T-helper 1 cell treated with Interleukin-12 subunit alpha and Interleukin-12 subunit beta and Interleukin-4 antibody, amounts not matched to agents 30 ng/mL and 1 ng/mL, for 36 hours (primary cell): ENCODE measurements around the gene HEPACAM2. TPM values are rescaled to one million over a fixed set of nuclear protein-coding genes. Genes with fewer than 3 reads are reported as not detected.

ENCODE experiments used
- intact Hi-C: fragments of 100-400 bp; cut with micrococcal nuclease; formaldehyde crosslinking; loops from one replicate; pipeline ENCODE4 v1.15.1; 2024
- total RNA-seq: library from RNA; stranded (reverse); gene quantifications from 2 replicates; pipeline ENCODE4 v1.2.3, GENCODE V29; 2022

Gene HEPACAM2
- total RNA-seq: not detected in 2 replicates

DNA sequence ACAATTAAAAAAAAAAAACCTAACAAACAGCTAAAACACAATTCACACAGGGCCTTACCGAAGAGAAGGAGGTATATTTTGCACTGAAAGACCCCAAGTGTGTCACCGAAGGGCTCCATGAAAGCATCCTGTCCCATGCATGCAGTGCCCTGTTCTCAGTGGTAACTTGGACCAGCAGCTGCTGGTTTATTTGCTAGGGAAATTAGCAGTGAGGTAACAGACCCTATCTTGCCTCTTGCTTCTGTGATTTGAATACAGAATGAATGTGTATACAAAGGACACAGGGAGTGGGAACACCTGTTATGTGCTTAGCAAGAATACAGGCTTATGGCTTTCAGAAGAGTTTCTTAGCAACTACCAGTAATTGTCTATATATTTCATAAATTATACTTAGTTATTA is at the start of gene HEPACAM2:
Gene HEPACAM2, minus strand, starts transcription at position 160 of the 400 bp plus-strand sequence.
- intact Hi-C loops: loop anchor here (5.0 kb wide), 1 partner anchor 49 kb away; no protein-coding TSS in a partner anchor

GRCh38 chr7:93265220-93265619 is 39.0 kb upstream of the HEPACAM2 start:
- intact Hi-C loops: no loop called here

GRCh38 chr7:93262535-93262934 is 36.3 kb upstream of the HEPACAM2 start:
- intact Hi-C loops: no loop called here

DNA sequence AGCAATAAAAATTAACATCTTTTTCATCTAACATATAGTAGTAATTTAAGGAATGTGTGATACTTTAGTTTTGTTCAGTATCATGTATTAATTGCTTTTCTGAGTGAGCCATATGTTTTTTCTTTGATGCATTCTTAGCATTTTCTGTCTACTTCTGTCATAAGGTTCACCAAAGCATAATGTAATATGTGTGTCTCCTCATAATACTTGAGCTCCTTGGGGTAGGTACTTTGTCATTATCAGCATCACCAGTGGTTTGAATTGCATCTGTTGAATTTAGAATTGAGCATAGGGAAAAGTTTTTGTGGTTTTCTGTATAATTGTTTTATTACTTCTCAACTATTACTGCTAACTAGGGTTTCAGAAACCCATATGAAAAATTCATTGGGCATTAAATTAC is 32.4 kb upstream of the HEPACAM2 start:
- intact Hi-C loops: no loop called here

DNA sequence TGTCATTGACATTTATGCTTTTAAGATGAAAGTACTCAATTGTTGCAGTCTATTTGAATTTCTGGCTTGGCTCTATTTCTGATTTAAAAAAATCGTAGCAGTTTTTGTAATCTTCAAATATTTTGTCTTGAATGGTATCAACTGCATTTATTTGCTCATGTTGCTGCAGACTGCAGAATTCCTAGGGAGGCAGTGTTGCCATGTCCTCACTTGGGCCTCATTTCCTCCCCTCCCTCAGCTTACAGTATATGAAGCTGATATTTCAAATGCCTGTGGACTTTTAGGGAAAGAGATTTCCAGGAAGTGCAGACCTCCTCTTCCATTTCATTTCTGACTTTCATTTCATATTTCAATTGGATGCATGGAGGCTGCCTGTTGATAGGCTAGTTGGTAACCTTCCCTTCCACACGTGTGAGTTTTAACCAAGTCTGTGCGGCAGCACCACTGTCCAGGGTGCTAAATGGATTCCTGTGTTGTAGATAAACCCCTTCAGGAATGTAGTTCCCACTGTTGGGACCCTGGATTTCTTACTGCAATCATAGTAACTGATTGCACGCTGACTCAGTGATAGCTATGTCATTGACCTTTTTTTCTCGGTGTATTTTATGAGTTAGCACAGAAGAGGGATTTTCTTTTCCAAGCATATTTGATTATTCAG is 23.4 kb upstream of the HEPACAM2 start:
- intact Hi-C loops: loop anchor here (5.0 to 10.0 kb wide), 2 partner anchors 548 to 655 kb away; partner anchors contain the start of gene GNGT1

GRCh38 chr7:93245525-93246432 is 19.5 kb upstream of the HEPACAM2 start:
- intact Hi-C loops: loop anchor here (1.0 to 10.0 kb wide), 9 partner anchors 13 to 1191 kb away; partner anchors contain the start of genes GNGT1 and VPS50

- intact Hi-C loops: loop anchor here (10.0 kb wide), 1 partner anchor 663 kb away; the partner anchor contains the start of gene GNGT1
Measured at GRCh38 chr7:93242106-93242505, 15.8 kb upstream of the HEPACAM2 start.

DNA sequence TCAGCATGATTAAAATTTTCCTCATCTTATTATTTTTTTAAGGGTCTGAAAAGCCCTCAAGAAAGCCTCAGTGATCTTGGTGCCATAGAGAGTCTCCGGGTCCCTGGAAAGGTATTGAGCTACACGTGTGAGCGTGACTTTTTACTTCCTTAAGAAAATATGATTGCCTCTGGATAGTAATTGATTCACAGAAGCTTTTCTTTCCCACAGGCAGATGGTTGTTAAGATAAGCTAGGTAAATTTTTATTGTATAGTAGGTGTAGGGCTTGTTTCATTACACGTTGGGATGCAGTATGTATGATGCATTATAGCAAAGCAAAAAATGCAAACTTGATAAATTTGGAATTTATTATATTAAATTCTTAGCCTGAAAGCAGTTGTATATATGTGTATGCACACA is 13.6 kb upstream of the HEPACAM2 start:
- intact Hi-C loops: loop anchor here (10.0 kb wide), 1 partner anchor 665 kb away; the partner anchor contains the start of gene GNGT1

DNA sequence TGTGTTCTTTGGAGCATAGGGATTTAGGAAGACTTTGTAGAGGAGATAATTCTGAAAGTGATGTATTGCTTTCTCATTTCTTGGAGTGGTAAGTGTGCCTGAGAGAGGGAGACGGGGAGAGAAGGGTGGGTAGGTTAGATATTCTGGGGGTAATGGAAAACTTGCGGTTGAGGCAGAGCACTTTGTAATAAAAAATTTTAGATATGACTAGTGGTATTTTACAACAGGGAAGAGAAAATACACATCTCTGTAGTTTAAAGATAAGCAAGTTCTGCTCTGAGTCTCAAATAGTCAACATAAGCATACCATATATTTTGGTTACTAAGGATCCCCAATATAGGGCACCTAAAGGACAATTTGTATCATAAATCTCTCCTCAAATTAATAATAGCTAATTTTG is 12.5 kb upstream of the HEPACAM2 start:
- intact Hi-C loops: no loop called here

DNA sequence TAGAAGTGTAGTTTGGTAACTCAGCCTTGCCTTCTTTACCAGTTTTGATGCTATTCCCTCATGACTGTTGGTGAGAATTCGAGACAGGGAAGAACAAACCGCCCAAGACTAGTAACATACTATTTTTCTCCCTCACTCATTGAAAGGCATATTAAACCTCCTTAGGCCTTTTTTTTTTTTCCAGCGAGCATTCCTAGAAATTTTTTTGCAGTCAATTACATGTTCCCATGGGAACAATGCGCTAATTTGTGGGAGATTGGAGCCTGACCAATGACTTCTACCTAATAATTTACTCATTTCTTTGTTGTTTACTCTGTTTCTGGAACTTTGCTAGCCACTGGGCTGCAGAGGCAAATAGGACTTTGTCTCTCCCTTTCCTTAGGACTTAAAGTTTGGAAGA is 11.9 kb upstream of the HEPACAM2 start:
- intact Hi-C loops: no loop called here

- intact Hi-C loops: no loop called here
Measured at GRCh38 chr7:93235541-93235940, 9.3 kb upstream of the HEPACAM2 start.

DNA sequence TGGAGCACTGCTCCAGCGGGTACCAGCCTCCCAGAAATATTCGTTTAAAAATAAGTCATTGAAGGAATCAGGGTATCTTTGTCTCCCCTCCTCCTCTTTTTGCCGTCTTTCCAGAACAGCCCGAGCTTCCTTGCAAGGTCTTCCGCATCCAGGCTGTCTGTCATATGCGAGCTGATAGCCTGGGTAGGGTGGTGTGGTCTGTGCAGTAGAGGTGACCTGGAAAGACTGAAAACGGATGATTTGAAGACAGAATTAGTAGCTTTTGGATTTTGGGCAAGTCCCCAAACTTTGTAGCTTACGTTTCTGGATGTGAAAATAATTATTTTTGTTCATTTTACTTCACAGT is 6.4 kb upstream of the HEPACAM2 start:
- intact Hi-C loops: loop anchor here (1.0 to 5.0 kb wide), 20 partner anchors 13 to 1352 kb away; partner anchors contain the start of genes AKAP9, BET1, CYP51A1 and GATAD1

DNA sequence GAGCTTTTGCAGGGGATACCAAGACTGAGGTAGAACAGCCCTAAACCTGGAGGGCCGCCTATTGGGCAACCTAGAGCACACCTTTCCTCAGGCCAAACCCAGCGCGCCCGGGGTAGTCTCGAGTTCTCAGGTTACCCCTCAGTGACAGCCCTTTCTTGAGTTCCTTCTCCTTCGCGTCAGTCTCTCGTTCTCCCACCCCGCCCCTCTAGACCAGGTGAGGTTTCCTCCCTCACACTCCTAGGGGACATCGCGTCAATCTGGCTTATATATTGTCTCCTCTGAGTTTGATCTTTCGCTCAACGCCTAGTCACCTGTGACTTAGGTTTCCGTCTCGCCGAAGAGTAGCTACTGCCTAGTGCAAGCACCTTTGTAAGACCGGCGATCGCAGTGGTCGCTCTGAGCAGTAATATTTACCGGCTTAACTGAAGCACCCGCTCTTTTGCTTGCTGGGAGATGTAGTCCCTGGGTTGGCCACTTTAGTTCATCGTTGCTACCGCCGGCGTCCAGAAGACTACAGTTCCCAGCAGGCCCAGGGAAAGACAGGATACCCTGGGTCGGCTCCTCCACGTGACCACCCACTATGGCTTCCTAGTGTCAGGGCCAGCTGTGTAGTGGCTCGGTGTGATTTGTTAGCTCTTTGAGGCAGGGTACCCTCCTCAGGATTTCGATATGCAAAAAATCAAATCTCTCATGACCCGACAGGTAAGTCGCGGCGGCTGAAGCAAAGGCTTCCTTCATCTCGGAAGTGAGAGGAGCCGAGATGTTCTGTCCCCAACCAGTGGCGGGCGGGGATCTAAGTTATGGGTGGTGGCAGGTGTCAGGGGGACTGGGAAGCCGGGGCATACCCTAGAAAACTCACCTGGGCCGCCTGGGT is 5.8 kb upstream of the HEPACAM2 start, which contains the start of gene VPS50:
Gene VPS50, plus strand, starts transcription at position 568 of the 874 bp plus-strand sequence. Its CDS starts 102 bp downstream, at position 670.
- intact Hi-C loops: loop anchor here (1.0 to 5.0 kb wide), 21 partner anchors 13 to 1352 kb away; partner anchors contain the start of genes AKAP9, ANKIB1, BET1 and CYP51A1

GRCh38 chr7:93231259-93231658 is 5.0 kb upstream of the HEPACAM2 start:
- intact Hi-C loops: loop anchor here (2.0 to 5.0 kb wide), 2 partner anchors 856 to 986 kb away; partner anchors contain the start of genes ANKIB1 and KRIT1

- intact Hi-C loops: loop anchor here (1.0 to 5.0 kb wide), 8 partner anchors 51 to 700 kb away; partner anchors contain the start of genes PEX1 and RBM48
Measured at GRCh38 chr7:93228302-93228701, 2.0 kb upstream of the HEPACAM2 start.

GRCh38 chr7:93219868-93220267 is 6.4 kb downstream of the HEPACAM2 start:
- intact Hi-C loops: no loop called here

- intact Hi-C loops: no loop called here
Measured at GRCh38 chr7:93218997-93219827, 7.1 kb downstream of the HEPACAM2 start.

- intact Hi-C loops: no loop called here
Measured at GRCh38 chr7:93212881-93213280, 13.4 kb downstream of the HEPACAM2 start.

DNA sequence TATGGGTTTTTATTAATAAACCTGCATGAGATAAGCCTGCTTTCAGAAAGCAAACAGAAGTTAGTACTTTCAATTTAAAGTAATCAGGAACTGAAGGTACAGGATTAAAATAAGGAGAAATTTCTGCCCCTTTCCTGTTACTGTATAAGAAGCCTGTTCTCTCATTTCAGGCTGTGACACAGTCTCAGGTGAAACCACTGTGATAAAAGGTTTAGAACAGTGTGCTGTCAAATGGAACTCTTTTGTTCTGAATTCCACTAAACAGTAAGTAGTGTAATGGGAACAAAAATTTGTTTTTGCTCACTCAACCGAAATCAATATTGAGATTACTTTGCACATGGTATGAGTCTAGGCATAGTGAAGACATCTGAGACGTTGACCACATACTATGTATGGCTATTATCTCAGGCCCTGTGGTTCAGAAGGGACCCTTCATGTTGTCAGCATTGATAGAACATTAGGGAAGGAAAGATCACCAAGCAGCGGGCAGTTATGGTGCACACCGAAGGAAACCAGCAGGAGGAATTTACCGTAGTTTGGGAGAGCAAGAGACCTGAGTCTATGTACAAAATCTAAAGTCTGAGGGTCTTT is 14.9 kb downstream of the HEPACAM2 start:
- intact Hi-C loops: no loop called here
